Stimulated activated CD8-positive, alpha-beta memory T cell treated with anti-CD3 and anti-CD28 coated beads, Interleukin-7, amount 100 ng/mL, for 4 hours (primary cell): ENCODE data around the gene IRAK3.

Experiments
- DNase-seq, 2 donors: peaks; one replicate each; pipeline ENCODE4 v3.0.0-alpha.2; 2020; ENCODE audit warnings: low read depth in 2 of 2

The IRAK3 gene

DNA sequence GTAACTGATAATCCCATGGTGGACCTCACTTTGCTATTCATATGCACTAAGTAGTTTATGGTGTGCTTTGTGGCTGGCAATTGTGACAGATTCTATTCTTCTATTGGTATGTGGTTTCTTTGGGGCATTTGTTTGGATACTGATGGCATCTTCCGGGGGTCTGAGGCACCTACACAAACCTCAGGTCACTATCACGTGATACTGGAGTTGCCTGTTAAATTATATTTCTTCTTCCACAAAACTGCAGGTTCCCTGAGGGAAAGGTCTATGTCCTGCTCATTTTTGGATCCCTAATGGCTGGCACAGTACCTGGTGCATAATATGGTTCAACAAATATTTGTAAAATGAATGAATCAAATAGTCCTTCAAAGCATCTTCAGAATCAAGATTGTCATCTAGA lies 63.8 kb downstream of the IRAK3 start:
- DNase-seq = no peak

DNA sequence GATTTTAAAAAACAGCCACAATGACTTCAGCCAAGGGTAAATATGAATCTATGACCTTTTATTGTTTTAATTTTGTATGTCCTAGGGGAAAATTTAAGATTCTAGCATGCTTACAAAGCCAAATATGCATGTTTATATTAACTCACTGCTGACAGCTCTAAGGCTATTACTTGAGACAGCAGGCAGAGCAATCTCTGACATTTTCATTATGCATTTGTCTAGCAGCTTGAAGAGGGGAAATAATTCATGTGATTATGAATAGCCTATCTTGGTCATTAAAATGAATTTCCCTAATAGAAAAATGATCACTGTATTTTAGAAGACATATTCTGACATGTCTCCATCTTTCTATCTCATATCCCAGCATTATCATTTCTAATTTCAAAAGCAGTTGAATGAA lies 66.7 kb downstream of the IRAK3 start:
- DNase-seq = no peak

DNA sequence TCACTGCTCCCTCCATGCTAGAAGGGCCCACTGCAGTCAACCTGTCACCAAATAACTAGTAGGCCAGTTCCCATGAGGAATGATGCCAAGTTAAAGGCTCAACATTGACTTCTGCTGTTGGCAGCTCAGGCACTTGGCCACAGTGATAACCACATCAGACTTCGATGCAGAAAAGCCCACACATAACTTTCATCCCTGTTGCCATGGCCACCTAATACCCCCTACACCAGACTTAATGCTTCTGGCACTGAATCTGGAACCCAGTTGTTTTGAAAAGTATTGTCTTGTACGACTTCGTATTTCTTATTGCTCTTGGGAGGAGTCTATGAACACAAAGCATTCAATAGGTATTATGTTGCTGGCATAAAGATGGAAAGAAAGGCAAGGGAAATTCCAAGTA lies 69.0 kb downstream of the IRAK3 start:
- no peak for DNase-seq

DNA sequence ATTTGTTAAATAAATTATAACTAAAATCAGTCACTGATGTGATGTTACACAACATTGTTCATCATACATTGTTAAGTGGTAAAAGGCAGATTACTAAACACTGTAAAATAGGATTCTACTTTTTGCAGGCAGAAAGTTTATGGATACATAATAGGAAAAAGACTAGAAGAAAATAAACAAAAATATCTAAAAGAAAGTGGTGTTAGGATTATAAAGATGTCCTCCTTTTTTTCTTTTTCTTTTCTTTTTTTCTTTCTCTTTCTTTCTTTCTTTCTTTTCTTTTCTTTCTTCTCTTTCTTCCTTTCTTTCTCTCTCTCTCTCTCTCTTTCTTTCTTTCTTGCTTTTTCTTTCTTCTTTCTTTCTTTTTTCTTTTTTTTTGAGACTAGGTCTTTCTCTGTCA lies 73.7 kb downstream of the IRAK3 start:
- no peak for DNase-seq

DNA sequence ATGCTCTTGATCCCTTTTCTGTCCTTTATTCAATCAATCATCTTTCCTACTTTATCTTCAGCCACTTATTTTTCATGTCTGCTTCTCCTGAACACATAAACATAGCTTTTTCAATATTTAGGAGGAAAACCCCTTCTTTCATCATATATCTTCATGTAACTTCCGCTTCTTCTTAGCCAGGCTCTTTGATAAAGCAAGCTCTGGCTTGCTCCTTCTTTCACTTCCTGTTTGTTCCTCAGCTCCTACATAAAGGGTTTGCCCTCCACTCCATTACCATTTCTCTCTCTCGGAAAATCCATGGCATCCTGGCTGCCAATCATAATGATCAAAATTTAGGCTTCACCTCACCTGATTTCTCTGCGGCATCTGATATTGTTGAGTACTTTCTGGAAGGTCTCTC lies 79.5 kb downstream of the IRAK3 start:
- no peak for DNase-seq

DNA sequence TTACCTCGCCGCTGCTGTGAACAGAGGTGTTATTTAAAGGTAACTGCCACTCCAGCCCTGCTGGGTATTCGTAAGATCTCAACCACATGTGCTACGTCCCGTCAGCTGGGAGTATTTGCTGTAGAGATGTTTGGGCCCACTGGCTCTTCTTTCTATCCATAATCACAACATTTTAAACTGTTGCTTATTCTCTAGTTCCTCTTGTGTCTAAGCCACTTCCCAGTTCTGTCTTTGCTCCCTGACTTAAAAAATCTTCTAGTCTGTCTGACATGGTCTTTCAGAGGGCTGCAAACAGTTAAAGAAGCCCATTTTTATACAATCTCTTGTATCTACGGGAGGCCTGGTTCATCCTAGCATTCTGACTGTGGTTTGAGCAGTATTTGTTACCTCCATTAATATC lies 80.1 kb downstream of the IRAK3 start:
- DNase-seq = no peak

DNA sequence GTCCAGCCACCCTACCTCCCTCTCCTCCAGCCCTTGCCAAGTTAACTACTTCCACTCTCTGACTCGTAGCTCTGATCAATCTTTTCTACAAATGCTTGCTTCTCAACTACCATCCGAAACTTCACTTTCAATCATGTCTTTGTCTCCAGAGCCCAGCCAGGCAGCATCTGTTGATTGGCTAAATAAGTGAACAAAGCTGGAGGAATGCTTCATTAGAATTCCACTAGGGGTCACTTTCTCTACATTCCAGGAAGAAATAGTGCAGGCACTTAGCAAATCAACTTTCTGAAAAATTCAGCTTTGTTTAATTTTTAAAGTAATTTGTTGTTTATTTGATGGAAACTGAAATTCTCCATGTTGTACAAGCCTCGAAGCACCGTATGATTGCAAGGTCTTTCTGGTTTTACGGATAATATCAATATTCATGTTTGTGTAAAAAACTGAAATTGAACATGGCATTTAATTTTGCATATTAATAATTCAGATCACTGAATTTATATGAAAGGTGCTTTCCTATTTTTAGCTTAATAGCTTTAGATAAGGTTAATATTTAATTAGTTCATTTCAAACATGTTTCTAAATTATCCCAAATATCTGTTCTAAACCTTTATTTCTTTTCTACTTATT lies 80.9 kb downstream of the IRAK3 start:
- DNase-seq = no peak

DNA sequence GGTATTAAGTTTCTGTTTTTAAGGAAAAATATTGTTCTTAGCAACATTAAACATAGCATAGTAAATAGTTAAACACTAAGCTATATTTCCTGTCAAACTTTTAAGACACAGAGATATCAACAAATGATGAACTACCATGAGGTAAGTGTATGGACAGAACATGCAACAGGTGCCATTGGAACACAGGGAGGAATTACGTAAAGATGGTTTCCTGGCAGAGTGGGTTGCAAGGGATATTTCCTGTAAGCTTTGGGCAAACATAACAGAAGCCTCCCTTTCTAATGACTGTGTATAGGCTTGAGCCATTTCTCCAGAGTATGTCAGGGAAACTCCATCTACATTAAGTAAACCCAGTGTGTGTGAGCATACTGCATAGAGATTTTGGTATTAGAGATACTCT lies 81.6 kb downstream of the IRAK3 start:
- DNase-seq = no peak

DNA sequence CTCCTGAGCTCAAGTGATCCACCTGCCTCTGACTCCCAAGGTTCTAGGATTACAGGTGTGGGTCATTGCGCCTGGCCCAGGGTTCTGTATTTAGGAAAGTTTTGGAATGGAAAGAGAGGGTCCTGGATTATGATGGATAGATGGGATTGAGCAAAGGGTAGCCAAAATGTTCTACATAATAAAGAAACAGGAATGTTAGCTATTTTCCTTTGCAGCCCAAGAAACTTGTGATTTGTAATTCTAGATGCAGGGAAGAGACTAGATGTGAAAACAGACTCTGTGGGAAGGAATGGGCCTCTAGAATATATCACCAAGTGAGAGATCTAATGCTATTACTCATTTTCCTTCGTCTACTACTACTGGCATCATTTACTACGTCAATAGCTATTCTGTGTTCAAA lies 83.6 kb downstream of the IRAK3 start:
- no peak for DNase-seq

DNA sequence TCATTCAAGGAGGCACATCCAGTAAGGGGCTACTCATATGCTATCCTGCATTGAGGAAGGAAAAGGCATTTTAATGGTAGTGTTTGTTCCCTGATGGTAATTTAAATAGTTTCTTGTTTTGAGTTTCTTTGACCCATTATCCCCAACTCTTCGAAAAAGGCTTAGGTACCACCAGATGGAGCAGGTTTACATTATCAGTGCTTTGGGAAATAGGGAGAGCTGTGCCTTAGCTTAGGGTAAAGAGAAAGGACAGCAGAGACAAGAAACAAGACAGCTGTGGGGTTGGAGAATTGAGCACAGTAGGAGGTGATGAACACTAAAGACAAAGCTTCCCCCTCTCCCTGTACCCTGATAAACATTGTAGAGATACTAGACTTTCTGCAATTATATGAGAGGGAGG lies 84.1 kb downstream of the IRAK3 start:
- DNase-seq = no peak

DNA sequence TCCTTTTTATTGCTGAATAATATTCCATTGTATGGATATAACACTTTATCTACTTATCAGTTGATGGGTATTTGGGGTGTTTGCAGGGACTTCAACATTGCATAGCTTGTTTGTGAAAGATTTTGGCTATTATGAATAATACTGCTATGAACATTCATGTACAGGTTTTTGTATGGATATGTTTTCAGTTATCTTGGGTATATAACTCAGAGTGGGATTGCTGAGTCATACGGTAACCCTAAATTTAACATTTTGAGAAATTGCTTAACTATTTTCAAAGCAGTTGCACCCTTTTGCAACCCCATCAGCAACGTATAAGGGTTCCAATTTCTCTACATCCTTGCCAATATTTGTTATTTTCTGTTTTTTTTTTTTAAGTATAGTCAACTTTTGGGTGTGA lies 86.0 kb downstream of the IRAK3 start:
- no peak for DNase-seq

DNA sequence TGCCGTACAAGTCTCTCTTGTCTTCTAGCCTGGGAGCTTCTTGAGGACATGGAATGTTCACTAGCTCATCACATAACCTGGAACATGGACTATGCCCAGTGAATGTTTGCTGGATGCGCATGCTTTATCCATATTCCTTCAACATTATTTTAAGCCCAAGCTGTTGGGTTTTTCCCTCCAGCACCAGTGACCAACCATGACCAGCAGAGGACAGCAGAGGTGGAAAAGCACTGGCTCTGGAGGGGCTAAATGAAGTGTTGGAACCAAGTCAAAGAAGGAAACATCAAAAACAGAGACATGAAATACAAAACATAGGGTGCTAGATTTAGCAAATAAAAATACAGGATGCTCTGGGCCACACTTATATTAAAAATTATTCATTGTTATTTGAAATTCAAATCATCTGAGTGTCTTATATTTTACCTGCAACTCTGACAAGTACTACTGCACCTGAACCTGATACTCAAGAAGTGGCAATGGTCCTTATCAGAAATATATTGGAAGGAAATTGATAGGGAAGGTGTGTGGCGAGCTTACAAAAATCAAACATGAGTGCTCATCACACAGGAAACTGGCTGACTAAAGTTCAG lies 90.2 kb downstream of the IRAK3 start:
- DNase-seq = no peak

DNA sequence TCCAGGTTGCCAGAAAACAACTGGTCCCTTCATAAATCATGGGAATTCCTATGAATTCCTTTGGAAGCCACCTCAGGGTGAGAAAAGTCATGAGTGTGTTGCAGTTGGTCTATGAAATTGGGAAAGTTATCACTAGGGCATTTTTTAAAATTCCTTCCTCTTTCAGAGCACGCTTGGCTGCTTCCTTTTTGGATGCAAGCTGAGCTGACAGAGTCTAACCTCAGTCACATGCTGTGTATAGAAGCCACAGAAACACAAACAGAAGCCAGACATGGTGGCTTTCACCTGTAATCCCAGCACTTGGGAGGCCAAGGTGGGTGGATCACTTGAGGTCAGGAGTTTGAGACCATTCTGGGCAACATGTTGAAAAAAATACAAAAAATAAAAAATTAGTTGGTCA lies 91.5 kb downstream of the IRAK3 start:
- DNase-seq = no peak

DNA sequence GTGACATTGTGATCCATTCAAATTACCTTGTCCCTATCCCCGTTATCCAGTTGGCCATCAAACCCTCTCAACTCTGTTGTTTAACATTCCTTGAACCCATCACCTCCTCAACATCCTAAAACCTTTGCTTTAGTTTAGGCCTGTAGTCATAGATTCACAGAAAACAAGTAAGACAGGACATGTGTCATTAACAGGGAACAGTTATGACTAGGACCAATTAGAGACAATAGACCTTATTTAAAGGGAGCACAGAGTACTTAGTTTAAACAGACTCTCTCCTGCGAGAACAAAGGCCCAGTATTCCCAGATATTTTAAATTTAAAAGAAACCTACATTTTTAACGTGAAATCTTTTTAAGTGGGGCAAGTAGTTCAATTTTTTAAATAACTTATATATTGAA lies 93.2 kb downstream of the IRAK3 start:
- no peak for DNase-seq

DNA sequence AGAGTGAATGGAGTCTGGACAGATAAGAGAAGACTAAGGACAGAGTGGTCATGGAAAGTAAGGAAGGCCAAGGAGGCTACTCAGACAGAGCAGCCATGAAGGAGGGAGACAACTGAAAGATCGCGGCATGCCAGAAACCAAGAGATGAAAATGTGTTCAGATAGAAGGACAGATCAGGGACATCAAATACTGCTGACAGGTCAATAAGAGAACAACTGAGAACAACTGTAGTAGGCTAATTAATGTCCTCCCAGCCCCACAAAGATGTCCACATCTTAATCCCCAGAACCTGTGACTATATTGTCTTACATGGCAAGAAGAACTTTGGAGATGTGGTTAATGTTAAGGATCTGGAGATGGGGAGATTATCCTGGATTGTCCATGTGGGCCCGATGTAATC lies 98.3 kb downstream of the IRAK3 start:
- no peak for DNase-seq

DNA sequence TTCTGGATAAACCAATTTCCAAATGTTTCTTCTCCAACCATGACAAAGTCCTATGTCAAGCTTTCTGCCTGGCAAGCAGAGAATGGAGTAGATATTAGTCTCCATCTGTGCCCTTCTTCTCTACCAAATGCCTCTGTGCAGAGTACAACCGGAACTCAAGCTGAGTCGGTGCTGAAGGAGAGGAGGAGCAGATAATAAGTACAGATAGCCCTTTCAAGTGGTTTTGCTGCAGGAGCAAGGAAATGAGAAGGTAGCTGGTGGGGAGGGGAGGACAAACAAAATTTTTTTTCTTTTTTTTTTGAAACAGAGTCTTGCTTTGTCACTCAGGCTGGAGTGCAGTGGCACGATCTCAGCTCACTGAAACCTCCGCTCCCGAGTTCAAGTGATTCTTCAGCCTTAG lies 99.1 kb downstream of the IRAK3 start:
- peak; percentile 10 to 40 for DNase-seq

DNA sequence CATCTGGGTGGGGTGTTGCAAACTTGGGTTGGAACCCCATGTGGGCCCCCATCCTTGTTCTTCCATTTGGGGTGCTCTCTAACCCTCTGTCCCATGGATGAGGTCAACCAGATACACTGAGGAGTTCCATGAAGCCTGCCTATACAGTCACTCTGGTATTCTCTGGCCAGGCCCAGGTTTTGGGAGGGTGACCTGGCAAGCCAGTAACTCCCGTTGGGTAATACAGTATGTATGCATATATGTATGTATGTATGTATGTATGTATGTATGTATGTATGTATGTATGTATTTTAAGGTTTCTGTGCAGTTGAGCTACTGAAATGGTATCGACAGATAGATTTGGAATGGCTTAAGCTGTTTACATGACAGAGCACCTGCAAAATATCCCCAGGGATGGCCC lies 100.5 kb downstream of the IRAK3 start:
- no peak for DNase-seq

DNA sequence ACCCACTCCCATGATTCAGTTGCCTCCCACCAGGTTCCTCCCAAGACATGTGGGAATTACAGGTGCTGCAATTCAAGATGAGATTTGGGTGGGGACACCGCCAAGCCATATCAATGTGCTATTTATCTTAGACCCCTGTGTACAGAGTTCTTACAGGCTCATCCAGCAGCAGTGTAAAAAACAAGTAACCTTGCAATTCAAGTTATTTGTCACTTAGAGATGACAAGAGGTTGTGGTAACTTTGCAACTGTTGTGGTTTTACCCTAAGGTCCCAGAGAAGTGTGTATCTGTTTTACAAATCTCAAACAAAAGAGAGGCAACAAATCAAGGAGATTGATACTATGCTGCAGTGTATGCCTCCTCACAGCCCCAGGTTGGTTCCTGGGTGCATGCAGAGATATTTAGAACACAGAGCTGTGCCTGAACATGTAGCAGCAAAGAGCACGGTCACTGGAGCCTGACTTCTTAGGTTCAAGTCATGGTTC lies 101.7 kb downstream of the IRAK3 start:
- DNase-seq = no peak

DNA sequence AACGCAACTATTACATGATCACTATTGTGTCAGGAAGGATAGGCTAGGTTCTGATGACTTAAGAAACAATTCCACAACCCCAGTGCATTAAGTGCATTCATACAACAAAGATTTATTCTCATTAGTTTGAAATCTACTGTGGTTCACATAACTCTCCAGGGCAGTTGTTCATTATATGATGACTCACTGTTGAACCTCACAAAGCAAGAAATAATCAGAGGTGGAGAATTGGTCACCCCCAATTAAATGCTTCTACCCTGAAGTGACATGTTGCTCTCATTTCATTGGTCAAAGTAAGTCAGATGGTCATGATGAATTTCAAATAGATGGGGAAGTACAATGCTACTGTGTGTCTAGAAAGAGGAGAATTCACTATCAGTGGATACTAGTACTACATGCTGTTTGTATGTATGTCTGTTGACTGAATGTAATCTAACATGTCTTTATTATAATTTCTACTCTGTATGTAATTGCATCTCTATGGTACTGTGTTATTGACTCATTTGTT lies 107.2 kb downstream of the IRAK3 start:
- DNase-seq = no peak

DNA sequence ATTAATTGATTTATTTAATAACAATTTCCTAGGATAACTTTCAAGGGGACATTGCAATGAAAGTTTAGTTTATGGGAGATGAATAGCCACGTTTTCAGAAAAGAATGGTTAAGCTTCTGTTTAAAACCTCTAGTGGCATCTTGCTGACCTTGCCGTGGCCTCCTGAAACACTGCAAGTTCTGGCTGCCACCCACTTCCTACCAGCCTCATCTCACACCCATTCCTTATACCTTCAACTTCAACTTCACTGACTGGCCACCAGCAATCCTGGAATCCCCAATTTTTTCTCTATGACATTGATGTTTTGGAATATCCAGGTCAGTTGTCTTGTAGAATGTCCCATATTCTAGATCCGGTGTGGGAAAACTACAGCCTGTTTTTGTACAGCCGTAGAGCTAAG lies 108.1 kb downstream of the IRAK3 start:
- no peak for DNase-seq

DNA sequence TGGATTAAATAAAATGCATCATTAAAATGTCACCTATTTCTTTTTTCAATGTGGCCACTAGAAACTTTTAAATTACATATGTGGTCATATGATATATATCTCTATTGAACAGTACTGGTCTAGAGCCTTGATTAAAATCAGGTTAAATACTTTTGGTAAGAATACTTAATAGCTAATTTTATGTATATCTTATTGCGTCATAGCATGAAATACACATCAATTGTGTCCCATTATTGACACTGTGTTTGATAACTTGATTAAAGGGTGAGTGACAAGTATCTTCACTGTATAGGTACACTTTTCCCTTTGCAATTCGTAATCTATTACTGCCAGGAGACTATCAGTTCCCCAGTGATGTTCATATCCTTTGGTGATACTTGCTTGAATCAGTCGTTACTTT lies 108.9 kb downstream of the IRAK3 start:
- no peak for DNase-seq

DNA sequence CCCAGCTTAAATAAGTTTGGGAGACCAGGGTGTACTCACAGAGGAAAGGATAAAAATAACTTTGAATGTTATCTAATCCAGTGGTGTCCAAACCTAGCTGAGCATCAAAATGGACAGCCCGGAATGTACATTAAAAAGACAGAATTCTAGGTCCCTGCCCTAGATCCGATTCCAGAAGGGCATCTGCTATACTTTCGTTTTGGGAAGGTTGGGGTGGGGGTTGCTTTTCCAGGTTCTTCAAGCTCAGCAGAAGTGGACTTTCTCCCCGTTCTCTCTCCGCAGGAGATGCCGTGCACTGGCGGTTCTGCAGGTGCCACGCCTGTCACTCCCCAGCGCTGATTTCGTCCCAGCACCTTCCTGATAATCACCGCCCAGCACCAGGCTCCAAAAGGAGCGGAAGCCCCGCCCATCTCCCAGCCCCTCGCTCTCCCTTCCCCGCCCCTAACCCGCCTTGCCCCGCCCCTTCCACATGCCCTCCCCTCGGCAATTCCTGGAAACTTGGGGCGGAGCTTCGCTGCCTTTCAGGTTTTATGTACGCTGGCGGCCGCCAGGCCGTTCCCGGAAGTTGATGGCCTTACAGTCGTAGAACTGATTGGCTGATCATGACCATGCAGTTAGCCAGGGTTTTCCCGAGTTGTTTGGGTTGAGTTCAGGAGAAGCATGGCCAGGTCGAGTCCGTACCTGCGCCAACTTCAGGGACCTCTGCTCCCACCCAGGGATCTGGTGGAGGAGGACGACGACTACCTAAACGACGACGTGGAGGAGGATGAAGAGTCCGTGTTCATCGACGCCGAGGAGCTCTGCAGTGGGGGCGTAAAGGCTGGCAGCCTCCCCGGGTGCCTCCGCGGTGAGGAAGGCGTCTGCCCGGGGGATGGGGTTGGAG lies 113.2 kb downstream of the IRAK3 start, which contains the start of gene HELB:
Gene HELB, plus strand, starts transcription at position 550 of the 883 bp plus-strand sequence. Its CDS starts 111 bp downstream, at position 661.
- peak; percentile 94 to 96 for DNase-seq

DNA sequence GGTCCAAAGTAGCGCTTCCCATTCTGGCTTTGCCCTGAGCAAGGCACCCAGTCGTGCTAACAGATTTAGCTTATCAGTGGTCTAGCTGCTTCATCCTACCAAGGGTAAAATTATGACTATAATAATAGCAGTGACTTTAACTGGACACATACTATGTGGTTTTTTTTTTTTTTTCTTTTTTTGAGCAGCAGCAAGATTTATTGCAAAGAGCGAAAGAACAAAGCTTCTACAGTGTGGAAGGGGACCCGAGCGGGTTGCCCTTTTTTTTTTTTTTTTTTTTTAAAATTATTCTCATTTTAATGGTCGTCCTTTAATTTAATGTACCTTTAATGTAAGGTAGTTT lies 113.8 kb downstream of the IRAK3 start:
- DNase-seq = no peak
